ENCODE results near the gene DNAH8. TPM values are rescaled to one million over a fixed set of nuclear protein-coding genes. Genes with fewer than 3 reads are reported as not detected.
A peak's percentile ranks its signal among the peaks of the same experiment; 100 is the strongest.

Gene DNAH8
- total RNA-seq, 1 experiment from 2014 or later, result 0.15 TPM

- Histone ChIP-seq H3K9me2 (replicated peaks; ENCODE audit: low read length) (no peaks in the 10 kb centered on the region), H3K9ac (ENCODE audit: low read length) (no peak overlapping the region), H3K4me3 (ENCODE audit: low read length) (no peak overlapping the region), H3K9me3 (ENCODE audit: low read length) (no peaks in the 10 kb centered on the region), H3K79me2 (ENCODE audit: low read length) (no peaks in the 10 kb centered on the region), H3K36me3 (ENCODE audit: low read depth, low read length) (no peaks in the 10 kb centered on the region), H2AFZ (ENCODE audit: low read length) (no peak overlapping the region), H3K4me1 (ENCODE audit: insufficient read depth, low read length) (no peaks in the 10 kb centered on the region), H3K27me3 (ENCODE audit: low read length) (peaks cover 3% of the 10 kb centered on the region; the same call in 1 of the 2 replicates), H3K4me2 (ENCODE audit: low read length) (no peak overlapping the region), H3K27ac (ENCODE audit: low read length) (no peak overlapping the region), H3F3A (ENCODE audit: low read length, unreplicated experiment) (no peaks in the 10 kb centered on the region), H4K20me1 (ENCODE audit: low read length) (no peaks in the 10 kb centered on the region)
- TF ChIP-seq CTCF (conservative IDR thresholded peaks at IDR 0.05; ENCODE audit: low read depth, low read length), result no peak
- TF ChIP-seq EZH2 (IDR thresholded peaks at IDR 0.05; ENCODE audit: low read length, unreplicated experiment), result no peak
- TF ChIP-seq EZH2phosphoT487 (IDR thresholded peaks at IDR 0.05; ENCODE audit: borderline replicate concordance, low read length), result no peak
- CTCF ChIA-PET, result no interaction called here
- intact Hi-C loops (cut with micrococcal nuclease), result no loop called here
- ATAC-seq (no peak), DNase-seq (no peak)
- no TSS peak for BruUV-seq (replicated peaks)
- POLR2A ChIA-PET (ENCODE audit: unreplicated experiment), result no interaction called here
These were observed 23.1 kb downstream of the DNAH8 start for GRCh38 chr6:38738261-38738660.

DNA sequence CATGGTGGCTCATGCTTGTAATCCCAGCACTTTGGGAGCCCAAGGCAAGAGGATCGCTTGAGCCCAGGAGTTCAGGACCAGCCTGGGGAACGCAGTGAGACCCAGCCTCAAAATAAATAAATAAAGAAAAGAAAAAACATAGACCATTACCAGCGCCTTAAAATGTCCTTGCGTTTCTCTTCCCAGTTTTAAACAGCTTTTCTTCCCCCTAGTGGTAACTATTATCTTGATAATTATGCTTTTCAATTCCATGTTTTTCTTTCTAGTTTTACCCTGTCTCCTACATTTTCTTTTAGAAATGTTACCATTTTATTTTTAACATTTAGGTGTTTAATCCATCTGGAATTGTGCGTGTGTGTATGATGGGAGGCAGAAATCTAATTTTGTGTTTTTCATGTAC, 24.4 kb downstream of the DNAH8 start:
- TF ChIP-seq EZH2phosphoT487 (IDR thresholded peaks at IDR 0.05; ENCODE audit: borderline replicate concordance, low read length), result no peak
- TF ChIP-seq CTCF (conservative IDR thresholded peaks at IDR 0.05; ENCODE audit: low read depth, low read length), result peak; percentile 63
- TF ChIP-seq EZH2 (IDR thresholded peaks at IDR 0.05; ENCODE audit: low read length, unreplicated experiment), result no peak
- no TSS peak for BruUV-seq (replicated peaks)
- Histone ChIP-seq H3K9me2 (replicated peaks; ENCODE audit: low read length) (no peaks in the 10 kb centered on the region), H3K27me3 (ENCODE audit: low read length) (peaks cover 3% of the 10 kb centered on the region; the same call in 1 of the 2 replicates), H3K4me2 (ENCODE audit: low read length) (no peak overlapping the region), H2AFZ (ENCODE audit: low read length) (peak overlapping the region; percentile 68), H3F3A (ENCODE audit: low read length, unreplicated experiment) (no peaks in the 10 kb centered on the region), H3K27ac (ENCODE audit: low read length) (no peak overlapping the region), H3K4me3 (ENCODE audit: low read length) (no peak overlapping the region), H3K36me3 (ENCODE audit: low read depth, low read length) (no peaks in the 10 kb centered on the region), H3K79me2 (ENCODE audit: low read length) (no peaks in the 10 kb centered on the region), H3K4me1 (ENCODE audit: insufficient read depth, low read length) (no peaks in the 10 kb centered on the region), H4K20me1 (ENCODE audit: low read length) (no peaks in the 10 kb centered on the region), H3K9me3 (ENCODE audit: low read length) (no peaks in the 10 kb centered on the region), H3K9ac (ENCODE audit: low read length) (no peak overlapping the region)
- ChIA-PET POLR2A (ENCODE audit: unreplicated experiment) (no interaction called here), CTCF (interaction anchor here (0.6 kb wide), 1 partner anchor 84 kb away, joined by 3 read pairs; no protein-coding TSS in a partner anchor)
- DNase-seq (peak; percentile 32), ATAC-seq (no peak)
- intact Hi-C loops (cut with micrococcal nuclease), result no loop called here

- Histone ChIP-seq H2AFZ (ENCODE audit: low read length) (no peak overlapping the region), H3K9me2 (replicated peaks; ENCODE audit: low read length) (no peaks in the 10 kb centered on the region), H3K9ac (ENCODE audit: low read length) (no peak overlapping the region), H3K4me2 (ENCODE audit: low read length) (no peak overlapping the region), H3K4me1 (ENCODE audit: insufficient read depth, low read length) (peaks cover 11% of the 10 kb centered on the region; the same call in 1 of the 2 replicates), H3K4me3 (ENCODE audit: low read length) (no peak overlapping the region), H3F3A (ENCODE audit: low read length, unreplicated experiment) (no peaks in the 10 kb centered on the region), H3K9me3 (ENCODE audit: low read length) (no peaks in the 10 kb centered on the region), H3K36me3 (ENCODE audit: low read depth, low read length) (no peaks in the 10 kb centered on the region), H3K79me2 (ENCODE audit: low read length) (no peaks in the 10 kb centered on the region), H3K27ac (ENCODE audit: low read length) (no peak overlapping the region), H3K27me3 (ENCODE audit: low read length) (no peaks in the 10 kb centered on the region), H4K20me1 (ENCODE audit: low read length) (no peaks in the 10 kb centered on the region)
- ChIA-PET CTCF (interaction anchor here (0.6 kb wide), 1 partner anchor 160 kb away, joined by 3 read pairs; no protein-coding TSS in a partner anchor), POLR2A (ENCODE audit: unreplicated experiment) (no interaction called here)
- no peak for ATAC-seq
- intact Hi-C loops (cut with micrococcal nuclease), result no loop called here
- BruUV-seq (replicated peaks), result no TSS peak
- no peak for DNase-seq
- TF ChIP-seq CTCF (conservative IDR thresholded peaks at IDR 0.05; ENCODE audit: low read depth, low read length) (no peak), EZH2phosphoT487 (IDR thresholded peaks at IDR 0.05; ENCODE audit: borderline replicate concordance, low read length) (no peak), EZH2 (IDR thresholded peaks at IDR 0.05; ENCODE audit: low read length, unreplicated experiment) (no peak)
These were observed 34.4 kb downstream of the DNAH8 start for GRCh38 chr6:38749473-38749872.
